ENCODE results near the gene WFIKKN2.

The WFIKKN2 gene

DNA sequence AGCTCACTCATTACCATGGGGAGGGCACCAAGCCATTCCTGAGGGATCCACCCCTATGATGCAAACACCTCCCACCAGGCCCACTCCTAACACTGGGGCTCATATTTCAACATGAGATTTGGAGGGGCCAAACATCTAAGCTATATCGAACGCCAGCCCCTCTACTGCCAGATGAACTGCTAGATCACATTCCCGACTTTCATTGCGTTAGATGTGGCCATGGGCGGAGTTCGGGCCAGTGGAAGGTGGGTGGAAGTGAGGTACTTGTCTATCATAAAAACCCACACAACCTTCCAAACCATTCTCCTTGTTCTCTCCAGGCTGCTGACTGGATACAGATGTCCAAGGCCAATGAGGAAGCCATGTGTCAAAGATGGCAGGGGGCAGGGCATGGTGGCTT, 41.0 kb upstream of the WFIKKN2 start:
- DNase-seq (ENCODE audit: extremely low read depth, low read depth), result no peak
- no peak for TF ChIP-seq CTCF (IDR thresholded peaks at IDR 0.05; ENCODE audit: low read depth, low read length, missing control alignments)

GRCh38 chr17:50797135-50797810, 38.1 kb upstream of the WFIKKN2 start:
- TF ChIP-seq CTCF (IDR thresholded peaks at IDR 0.05; ENCODE audit: low read depth, low read length, missing control alignments), result no peak
- no peak for DNase-seq (ENCODE audit: extremely low read depth, low read depth)
- H3K4me3 ChIP-seq (replicated peaks; ENCODE audit: low read depth, low read length), result no peak overlapping the region

More for the DNA sequence above, 41.0 kb upstream of the WFIKKN2 start:
- no peak overlapping the region for H3K4me3 ChIP-seq (replicated peaks; ENCODE audit: low read depth, low read length)

DNA sequence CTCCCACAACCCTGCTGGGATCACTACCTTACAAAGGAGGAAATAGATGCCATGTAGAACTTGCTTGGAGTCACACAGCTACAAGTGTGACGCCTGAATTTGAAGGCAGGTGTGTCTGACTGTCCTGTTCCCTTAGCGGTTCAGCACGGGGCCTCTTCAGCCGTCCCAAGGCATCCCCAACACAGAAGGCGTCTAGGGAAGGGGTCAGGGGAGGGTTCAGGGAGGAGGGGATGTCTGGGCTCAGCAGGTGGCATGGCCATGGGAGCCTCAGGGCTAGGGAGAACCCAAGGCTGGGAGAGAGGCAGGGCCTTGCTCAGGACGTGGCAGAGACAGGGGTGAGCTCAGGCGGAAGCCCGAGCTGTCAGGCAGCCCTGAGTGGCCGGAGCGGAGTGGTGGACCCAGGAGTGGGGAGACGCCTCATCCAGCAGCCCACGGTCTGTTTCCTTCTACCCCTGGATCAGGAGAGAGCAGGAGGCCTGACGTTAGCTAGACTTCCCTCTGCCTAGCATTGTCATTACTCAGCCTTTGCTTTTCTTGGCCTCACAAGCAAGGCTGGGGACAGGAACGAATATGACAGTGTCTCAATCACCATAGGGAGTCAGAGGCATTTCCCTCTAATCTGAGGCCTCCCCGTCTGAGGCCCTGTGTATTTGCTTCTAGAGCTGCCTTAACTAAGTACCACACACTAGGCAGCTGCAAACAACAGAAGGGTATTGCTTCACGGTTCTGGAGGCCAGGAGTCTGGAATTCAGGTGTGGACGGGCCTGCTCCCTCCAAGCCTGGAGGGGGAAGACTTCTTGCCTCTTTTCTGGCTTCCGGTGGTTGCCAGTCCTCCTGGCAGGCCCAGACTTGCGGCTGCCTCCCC, 36.7 kb upstream of the WFIKKN2 start:
- no peak for TF ChIP-seq CTCF (IDR thresholded peaks at IDR 0.05; ENCODE audit: low read depth, low read length, missing control alignments)
- no peak for DNase-seq (ENCODE audit: extremely low read depth, low read depth)
- H3K4me3 ChIP-seq (replicated peaks; ENCODE audit: low read depth, low read length), result no peak overlapping the region

GRCh38 chr17:50799582-50799981, 35.8 kb upstream of the WFIKKN2 start:
- TF ChIP-seq CTCF (IDR thresholded peaks at IDR 0.05; ENCODE audit: low read depth, low read length, missing control alignments), result no peak
- H3K4me3 ChIP-seq (replicated peaks; ENCODE audit: low read depth, low read length), result no peak overlapping the region
- no peak for DNase-seq (ENCODE audit: extremely low read depth, low read depth)

DNA sequence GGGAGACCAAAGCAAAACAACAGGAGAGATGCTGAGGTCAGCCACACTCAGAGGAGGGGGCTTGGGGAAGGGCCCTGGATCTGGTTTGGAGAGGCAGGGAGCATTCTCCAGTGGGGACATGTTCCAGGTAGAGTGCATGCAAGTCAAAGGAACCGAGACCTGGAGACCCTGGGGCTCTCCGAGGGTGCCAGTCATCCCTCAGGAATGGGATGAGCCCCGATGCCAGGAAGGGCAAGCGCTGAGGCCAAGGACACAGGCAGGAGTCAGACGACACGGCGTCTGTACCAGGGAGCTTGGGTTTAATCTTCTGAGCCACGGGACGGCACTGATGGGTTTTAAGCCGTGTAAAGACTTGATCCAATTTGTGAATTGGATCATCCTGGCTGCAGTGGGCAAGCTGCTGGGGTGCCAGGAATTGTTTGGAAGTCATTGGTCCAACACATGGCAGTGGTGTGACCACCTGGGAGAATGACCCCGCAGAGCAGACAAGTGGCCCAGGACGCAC, 35.1 kb upstream of the WFIKKN2 start:
- H3K4me3 ChIP-seq (replicated peaks; ENCODE audit: low read depth, low read length), result no peak overlapping the region
- no peak for DNase-seq (ENCODE audit: extremely low read depth, low read depth)
- TF ChIP-seq CTCF (IDR thresholded peaks at IDR 0.05; ENCODE audit: low read depth, low read length, missing control alignments), result no peak

GRCh38 chr17:50802609-50803571, 32.5 kb upstream of the WFIKKN2 start:
- no peak overlapping the region for H3K4me3 ChIP-seq (replicated peaks; ENCODE audit: low read depth, low read length)
- no peak for TF ChIP-seq CTCF (IDR thresholded peaks at IDR 0.05; ENCODE audit: low read depth, low read length, missing control alignments)
- DNase-seq (ENCODE audit: extremely low read depth, low read depth), result no peak

Measured in HFF-Myc (cell line).